ENCODE data around the gene ANGPTL7.
"Not testable (repeated sequence)": the region's sequence is repeated elsewhere in the genome, so short reads cannot be mapped to it uniquely, and the experiment has no call there.

Gene ANGPTL7

DNA sequence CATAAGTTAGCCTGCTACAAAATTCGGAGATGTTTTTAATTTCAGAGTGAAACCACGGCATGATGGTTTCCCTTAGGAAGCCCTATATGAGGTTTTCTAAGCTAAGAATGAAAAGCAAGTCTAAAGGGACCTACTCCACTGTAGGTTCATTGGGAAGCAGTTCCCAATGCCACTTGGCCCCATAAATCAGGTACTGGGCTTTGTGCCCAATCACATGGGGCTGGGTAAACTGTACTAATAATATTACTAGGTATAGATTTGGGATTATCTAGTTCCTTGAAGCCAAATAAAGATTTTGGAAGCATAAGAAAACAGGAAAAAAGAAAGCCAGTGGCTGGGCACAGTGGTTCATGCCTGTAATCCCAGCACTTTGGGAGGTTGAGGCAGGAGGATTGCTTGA is 19.1 kb upstream of the ANGPTL7 start:
- no peak for DNase-seq

DNA sequence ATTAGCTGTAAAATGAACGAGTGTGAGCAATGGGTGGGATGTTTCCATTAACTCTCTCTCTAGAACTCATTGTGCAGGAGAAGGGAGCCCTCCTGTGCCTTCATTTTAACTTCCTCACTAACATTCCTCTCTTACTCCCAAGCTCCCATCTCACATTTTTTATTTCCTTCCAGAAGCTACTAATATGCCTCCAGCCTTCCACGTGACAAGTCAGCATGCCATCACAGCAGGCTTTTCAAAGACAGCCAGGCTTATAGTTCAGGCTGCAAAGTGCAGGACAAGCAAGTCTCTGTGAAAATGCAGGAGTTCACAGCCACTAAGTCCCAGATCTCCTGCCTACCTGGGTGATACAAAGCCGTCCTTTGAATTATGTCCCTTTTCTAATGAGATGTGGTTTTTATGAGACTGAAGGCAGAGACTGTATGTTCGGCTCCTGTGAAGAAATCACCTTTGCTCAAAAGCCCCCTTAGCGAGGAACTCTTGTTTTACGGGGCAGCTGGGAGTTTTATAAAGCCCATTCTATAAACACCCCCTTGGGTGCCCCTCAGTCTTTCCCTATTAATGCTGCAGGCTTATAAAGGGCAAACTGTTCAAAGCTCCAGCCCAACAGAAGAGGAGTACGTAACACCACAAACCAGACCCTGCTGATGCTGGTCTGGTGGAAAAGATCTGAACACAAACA is 14.8 kb upstream of the ANGPTL7 start:
- no peak for DNase-seq

DNA sequence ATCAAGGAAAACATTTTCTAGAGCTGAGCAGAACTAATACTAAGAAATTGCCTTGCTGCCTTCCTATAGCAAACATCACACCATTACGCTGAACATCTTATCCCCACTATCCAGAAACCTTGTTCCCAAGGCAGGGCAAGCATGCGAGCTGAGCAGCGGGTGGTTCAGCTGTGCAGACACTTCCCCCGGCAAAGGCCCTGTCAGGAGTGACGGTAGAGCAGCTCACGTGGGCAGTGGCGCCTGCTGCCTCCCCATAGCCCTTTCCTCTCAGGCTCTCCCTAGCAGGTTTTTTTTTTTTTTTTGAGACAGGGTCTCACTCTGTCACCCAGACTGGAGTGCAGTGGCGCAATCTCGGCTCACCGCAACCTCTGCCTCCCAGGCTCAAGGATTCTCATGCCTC is 13.7 kb upstream of the ANGPTL7 start:
- DNase-seq, result no peak

DNA sequence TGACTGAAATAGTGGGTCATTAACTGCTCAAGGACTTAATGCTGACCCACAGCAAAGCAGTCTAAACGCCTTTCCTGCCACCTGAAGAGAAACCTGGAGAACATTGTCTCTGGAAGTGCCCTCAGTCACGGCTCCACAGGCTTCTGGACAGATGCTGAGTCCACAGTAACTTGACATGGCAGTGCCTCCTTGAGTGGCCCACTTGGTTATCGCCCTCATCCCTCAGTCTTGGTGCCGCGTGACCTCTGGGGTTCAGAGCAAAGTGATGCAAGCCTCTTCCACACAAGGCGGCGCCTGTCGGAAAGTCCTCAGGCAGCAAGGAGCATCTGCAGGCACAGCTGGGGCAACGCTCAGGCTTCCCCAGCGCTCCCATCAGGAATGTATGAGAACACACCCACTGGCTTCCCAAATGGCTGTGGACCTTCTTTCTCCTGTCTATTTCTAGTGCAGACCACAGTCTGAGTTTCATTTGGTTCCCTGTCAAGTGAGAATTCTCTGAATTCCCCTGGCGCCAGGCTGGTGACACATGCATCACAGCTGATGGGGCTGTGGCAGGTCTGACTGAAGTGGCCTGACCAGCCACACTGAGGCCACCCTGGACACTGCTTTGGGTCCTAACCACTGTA is 13.0 kb upstream of the ANGPTL7 start:
- DNase-seq, result no peak

DNA sequence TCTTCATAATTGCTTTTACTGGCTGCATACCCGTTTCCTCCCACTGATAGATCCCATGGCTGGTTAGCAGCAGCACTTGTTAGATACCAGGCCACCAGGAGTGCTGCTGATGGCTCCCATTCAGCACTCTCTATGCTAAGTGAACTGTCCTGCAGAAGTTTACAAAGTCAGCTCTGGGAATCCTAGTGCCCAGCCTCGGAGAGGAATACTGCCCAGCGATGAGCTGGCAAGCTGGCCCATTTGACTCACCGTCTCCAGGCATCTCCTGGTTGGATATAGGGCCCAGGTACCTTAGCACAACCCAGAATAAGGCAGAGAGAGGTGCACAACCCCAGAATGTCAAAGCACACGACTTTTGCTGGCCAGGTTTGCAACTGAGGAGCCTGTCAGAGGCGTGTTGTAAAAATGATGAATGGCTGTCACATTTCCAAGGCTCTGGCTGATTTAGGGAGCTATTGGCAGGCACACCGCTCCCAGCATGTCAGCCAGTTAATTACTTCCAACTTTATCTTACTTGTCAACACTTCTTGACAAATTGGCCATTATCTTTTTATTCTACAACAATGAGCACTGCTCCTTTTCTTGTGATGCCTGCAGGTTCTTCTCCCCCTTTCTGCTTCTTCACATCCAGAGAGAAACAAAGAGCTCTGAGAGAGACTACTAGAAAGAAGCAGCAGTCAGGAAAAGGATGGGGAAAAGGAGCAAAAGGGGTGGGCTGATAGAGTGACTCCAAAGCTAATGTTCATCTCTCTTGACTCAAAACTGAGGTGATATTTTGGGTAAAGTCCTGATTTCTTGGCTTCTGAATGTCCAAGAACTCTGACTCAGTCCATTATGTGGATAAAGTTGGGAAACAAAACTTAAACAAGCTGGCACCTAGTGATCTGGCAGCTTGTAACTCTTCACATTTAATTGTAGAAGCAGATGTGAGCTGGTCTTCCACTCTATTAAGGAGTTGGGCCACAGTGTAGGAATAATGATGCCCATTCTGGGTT is 10.8 kb upstream of the ANGPTL7 start:
- peak; percentile 91 for DNase-seq

DNA sequence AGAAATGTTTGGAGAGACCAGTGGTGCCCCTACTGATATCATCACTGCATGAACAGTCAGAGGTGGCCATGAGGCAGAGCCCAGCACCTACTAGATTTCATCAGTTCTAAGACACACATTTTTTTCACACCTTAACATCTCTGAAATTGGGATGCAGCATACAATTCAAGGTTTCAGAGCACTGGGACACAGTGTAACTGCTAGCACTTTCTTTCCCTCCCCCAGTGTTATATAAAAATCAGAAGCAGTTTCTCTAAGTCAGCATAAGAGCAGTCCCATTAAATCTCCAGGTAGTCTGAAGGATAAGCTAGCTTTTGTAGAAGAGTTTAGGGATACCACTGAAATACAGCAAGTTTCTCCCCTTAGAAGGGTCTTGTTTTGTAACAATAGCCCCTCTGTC is 10.0 kb upstream of the ANGPTL7 start:
- no peak for DNase-seq

DNA sequence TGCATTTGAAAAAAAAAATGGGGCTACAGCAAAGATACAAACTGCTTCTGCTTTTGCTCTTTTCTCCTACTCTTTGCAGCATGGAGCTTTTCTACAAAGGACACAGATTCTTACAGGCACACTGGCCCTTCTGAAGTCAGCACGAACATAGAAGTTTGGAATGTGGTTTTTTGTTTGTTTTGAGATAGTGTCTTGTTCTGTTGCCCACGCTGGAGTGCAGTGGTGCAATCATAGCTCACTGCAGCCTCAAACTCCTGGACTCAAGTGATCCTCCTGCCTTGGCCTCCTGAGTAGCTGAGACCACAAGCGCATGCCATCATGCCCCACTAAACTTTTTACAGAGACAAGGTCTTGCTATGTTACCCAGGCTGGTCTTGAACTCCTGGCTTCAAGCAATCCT is 9.4 kb upstream of the ANGPTL7 start:
- not testable (repeated sequence) for DNase-seq

DNA sequence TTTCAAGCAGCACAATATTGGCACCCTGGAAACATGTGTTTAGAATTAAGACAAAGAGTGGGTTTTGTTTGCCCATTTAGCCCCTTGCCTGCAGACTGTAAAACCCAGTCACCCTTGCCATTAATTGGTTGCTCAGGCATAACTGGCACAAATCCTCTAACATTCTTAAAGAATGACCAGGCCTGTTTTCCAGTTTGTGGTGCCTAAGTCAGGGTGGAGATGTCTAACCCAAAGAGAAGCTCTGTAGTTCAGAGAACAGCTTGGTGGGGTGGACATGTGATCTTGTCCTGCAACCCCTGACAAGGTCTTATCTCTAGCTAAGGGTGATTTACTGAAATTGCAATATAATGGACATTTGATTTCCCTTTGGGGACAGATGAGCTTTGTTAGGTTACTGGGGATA is 8.8 kb upstream of the ANGPTL7 start:
- DNase-seq, result no peak

DNA sequence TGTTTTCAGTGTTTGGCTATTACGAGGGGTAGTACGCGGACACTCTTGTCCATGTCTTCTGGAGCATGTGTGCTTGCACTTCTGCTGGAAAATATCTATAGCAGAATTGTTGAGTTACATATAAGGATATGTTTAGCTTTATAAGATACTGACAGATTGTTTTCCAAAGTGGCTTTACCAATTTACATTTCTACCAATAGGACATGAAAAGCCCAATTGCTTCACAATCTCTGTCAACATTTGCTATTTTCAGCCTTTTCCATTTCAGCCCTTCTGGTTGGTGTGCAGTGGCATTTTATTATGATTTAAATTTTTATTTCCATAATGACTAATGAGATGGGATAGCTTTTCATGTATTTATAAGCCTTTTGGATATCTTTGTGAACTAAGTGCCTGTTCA is 6.3 kb upstream of the ANGPTL7 start:
- no peak for DNase-seq

DNA sequence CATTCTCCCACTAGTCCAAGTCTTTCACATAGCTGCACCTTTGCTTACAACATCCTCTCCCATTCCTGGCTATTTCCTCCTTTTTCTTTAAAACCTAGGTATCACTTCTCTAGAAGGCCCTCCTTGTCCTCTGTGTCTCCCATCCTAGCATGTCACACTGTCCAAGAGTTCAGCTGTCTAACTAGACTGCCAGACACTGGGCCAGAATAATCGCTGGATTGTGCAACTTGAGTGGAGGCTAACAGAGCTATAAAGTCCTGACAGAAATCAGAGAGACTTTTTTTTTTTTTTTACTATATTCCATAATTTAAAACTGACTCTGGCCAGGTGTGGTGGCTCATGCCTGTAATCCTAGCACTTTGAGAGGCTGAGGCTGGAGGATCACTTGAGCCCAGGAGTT is 4.2 kb upstream of the ANGPTL7 start:
- DNase-seq, result no peak

DNA sequence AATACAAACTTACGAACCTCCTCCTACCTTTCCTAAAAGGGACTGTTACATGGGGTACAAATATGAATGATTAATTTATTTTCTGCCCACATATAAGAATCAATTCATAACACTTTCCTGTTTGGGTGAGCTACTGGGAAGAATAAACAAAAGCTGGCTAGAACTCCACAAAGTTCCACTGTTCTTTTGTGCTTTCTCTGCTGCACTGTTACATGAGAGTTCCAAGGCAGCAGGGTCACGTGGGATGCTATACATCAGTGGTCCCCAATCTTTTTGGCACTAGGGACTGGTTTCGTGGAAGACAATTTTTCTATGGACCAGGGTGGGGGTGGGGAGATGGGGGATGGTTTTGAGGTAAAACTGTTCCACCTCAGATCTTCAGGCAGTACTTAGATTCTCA is 2.2 kb upstream of the ANGPTL7 start:
- DNase-seq, result no peak

DNA sequence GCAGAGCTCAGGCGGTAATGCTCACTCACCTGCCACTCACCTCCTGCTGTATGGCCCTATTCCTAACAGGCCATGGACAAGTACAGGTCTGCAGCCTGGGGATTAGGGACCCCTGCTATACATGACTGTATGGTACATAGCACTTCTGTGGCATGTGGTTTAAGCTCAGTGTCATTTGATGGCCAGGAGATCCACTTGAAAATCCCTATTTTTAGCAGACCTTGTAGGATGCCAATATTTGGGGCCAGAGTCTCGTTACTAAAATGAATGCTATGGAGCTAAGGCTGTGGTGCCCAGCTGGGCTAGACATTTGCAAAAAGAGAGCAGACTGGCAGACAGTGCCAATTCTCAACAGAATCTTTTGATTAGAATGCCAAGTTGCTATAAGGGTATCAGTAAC is 1.7 kb upstream of the ANGPTL7 start:
- DNase-seq, result no peak

DNA sequence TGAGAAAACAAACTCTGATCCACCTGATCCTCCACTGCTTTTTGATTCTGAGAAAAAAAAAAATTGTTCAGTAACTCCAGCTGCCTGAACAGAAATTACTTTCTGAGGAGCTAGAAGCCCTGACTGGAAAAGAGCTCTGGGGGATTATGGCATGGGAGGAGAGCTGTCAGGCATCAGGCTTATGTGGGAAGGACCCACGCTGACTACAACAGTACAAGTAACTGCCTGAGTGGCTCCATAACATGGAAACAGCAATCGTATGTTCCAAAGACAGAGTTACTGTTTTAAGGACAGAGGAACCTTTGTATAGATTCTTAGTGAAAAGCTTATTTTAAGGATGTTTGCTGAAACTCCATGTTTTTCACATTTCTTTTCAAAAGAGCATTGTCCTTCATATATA is 1.2 kb upstream of the ANGPTL7 start:
- no peak for DNase-seq

DNA sequence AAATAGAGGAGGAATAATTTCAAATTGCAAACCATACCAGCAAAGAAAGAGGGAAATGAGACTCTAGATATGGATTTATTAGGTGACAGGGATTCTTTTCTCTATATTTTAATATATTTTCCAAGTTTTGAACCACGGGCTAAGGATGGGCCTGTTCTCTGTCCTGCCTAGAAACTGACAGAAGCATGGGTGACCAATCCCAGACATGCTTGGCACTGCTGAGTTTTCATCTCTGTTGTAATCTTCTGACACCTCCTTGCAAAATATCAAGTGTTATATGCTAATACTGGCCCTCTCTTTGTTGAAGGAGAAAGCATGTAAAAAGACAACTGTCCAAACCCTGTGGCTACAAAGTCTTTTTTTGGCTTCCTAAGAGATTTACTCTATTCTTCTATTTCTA is 774 bp upstream of the ANGPTL7 start:
- no peak for DNase-seq

DNA sequence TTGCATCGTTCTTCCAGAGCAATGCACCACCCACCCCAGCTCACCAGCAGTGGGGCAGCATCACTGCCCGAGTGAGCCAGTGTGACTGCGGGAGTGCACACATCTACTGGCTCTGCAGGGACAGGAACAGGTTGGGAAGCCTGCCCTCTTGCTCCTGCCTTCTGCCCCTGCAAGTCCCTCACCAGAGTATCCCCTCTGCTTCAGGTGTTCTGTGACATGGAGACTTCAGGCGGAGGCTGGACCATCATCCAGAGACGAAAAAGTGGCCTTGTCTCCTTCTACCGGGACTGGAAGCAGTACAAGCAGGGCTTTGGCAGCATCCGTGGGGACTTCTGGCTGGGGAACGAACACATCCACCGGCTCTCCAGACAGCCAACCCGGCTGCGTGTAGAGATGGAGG is 4.2 kb downstream of the ANGPTL7 start:
- no peak for DNase-seq

DNA sequence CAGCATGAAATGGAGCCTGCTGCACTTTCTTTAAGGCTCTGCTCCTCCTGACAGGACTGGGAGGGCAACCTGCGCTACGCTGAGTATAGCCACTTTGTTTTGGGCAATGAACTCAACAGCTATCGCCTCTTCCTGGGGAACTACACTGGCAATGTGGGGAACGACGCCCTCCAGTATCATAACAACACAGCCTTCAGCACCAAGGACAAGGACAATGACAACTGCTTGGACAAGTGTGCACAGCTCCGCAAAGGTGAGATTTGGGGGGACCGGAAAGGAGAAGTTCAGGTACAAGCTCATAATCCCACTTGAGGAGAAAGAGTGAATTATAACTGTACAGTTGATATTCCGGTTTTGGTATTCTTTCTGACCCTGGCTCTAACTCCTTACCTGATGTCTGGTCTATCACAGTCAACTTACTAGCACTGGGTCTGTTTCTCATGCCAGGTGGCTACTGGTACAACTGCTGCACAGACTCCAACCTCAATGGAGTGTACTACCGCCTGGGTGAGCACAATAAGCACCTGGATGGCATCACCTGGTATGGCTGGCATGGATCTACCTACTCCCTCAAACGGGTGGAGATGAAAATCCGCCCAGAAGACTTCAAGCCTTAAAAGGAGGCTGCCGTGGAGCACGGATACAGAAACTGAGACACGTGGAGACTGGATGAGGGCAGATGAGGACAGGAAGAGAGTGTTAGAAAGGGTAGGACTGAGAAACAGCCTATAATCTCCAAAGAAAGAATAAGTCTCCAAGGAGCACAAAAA is 5.4 kb downstream of the ANGPTL7 start:
- no peak for DNase-seq

DNA sequence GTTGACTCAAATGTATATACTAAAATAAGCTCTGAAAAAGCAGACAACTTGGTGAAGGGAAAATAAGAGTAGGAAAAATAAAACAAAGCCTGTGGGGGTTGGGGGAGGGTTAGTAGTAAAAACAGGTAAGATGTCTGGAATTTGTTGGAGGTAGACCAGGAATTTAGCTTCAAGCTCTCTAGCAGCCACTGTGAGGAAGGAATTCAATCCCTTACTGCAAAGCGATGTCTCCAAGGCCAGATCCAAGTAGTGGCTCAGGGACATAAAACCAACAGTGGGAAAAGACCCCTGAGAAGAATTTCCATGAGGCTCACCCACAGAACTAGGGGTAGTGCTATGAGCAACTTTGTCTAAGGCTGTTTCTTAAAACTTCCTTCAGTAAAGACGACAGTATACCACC is 7.8 kb downstream of the ANGPTL7 start:
- no peak for DNase-seq

DNA sequence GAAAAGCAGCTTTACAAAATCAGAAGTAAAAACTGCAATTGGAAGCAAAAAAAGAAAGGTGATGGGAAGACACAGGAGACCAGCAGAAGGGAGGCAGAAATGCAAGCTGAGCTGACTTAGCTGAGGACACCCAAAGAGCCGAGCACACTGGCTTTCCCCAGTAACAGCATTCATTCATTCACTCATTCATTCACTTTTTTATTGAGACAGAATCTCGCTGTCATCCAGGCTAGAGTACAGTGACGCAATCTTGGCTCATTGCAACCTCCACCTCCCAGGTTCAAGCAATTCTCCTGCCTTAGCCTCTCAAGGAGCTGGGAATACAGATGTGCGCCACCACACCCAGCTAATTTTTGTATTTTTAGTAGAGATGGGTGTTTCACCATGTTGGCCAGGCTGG is 8.2 kb downstream of the ANGPTL7 start:
- no peak for DNase-seq

DNA sequence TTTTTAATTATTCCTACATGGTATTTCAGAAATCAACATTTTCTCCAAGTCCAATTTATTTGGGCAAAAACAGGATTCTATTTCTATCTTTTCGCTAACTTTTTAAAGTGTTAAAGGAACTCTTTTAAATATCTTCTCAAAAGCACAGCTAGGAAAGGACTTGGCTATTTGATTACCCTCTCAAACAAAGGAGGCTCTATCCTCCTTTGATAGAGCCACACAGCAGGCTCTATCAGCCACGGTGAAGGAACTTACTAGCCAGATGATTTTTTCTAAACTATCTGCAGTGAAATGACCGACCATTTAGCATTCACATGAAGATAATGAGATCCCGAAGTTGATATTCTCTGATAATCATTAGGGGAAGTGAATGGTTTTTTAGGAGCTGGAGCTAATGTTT is 9.1 kb downstream of the ANGPTL7 start:
- DNase-seq, result no peak

DNA sequence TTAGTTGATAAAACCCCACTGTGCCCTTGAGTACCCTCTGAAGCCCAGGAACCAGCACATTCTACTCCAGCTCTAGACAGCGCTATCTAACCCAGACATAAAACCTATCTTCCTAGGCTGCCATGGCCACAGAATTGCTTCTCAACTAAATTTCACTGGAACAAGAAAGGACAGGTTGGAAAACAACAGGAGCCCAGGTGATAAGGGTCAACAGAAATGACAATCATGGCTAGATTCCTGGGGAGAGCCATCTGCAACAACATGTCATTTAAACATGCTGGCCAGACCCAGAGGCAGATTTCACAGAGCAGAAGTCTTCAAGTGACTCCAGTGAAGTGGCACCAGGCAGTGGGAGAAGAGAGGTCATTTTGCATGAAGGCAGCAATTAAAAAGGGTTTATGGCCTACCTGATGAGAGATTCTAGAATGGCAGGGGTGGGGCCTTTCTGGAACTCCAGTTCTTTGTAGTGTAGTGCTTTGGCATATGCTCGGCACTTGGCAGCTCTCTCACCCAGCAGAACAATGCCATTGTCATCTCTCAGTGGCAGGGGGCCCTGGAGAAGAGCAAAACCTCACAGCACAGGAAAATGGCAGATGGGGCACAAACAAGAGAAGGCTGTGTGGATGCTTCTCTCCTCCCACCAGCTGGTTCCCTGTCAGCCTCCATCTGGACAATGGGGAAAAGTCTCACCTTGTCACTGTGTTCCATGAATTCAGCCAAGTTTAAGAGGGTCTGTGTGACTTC is 9.9 kb downstream of the ANGPTL7 start:
- peak; percentile 96 for DNase-seq

DNA sequence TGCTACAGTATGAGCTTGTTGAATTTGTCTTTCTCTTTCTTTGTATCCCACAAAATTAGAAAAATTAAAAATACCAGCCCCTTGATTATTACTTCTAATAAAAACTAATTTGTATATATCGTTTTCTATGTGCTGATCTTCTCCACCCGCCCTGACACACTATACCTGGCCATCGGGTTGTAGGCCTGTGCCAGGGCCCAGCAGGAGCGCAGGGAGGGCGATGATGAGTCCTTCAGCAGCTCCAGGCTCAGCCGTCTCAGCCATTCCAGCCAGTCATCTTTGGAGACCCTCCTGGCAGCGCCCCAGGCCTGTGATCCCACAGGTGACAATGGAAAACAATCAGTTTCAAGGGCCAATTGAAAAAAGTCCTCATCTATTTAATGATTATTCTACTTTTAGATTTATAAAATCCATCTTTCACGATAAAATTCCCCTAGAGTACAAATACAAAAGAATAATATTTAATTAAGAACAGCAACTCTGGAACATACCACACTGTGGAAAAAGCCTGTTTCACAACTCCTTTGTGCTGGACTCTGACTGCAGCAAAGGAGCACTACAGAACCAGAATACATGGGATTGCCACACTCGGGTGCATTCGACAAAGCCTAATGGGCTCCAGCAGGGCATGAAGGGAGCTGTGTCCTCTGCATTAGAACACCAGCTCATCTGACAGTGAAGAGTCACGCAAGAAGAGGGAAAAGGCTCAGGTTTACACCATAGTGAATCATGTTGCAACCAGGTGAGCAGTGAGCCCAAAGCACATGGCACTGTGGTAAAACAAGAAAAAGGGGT is 15.4 kb downstream of the ANGPTL7 start:
- DNase-seq, result no peak
